BJ (cell line): ENCODE data around the gene GDF15. TPM values are rescaled to one million over a fixed set of nuclear protein-coding genes. Genes with fewer than 3 reads are reported as not detected.

Experiments
- CTCF ChIA-PET: fragments of 350-600 bp; formaldehyde crosslinking; extraction: SDS; loops from one replicate; lab custom pipeline; 2021; ENCODE audit warnings: antibody characterized with exemption, inconsistent platforms; lab: Yijun Ruan, JAX
- POLR2A ChIA-PET: fragments of 300-600 bp; sonication (Branson Sonifier 250); formaldehyde crosslinking; extraction: SDS; loops from one replicate; lab custom pipeline; 2021; ENCODE audit warnings: antibody characterized with exemption; lab: Charles Lee
- DNase-seq: peaks from one replicate; pipeline ENCODE4 v3.0.0-alpha.2; 2011; ENCODE audit warnings: low read depth
- H3K27me3 ChIP-seq: 2 replicates; pipeline ENCODE4 v1.6.0; 2011; ENCODE audit warnings: low read length; ENCODE audit not compliant: control insufficient read depth, insufficient read depth
- H3K36me3 ChIP-seq: 2 replicates; pipeline ENCODE4 v1.5.1; 2011; ENCODE audit warnings: low read length; ENCODE audit not compliant: control insufficient read depth, insufficient read depth
- H3K4me3 ChIP-seq: 2 replicates; pipeline ENCODE4 v1.5.1; 2011; ENCODE audit warnings: low read depth, mild to moderate bottlenecking, control low read depth, low read length
- polyA plus RNA-seq: library from polyadenylated mRNA; depleted of rRNA; stranded (reverse); fragments of >200 nt; gene quantifications from 2 replicates; pipeline ENCODE4 v1.2.3, GENCODE V29; 2011
- TF ChIP-seq, protein P1 (sequence below): IDR thresholded peaks from 2 replicates; pipeline ENCODE4 v1.5.1; 2011; ENCODE audit warnings: low read depth, mild to moderate bottlenecking, control low read depth, inconsistent platforms, low read length, moderate library complexity; ENCODE audit not compliant: insufficient read depth

The GDF15 gene
- polyA plus RNA-seq, 1 experiment, result 30.8 TPM

DNA sequence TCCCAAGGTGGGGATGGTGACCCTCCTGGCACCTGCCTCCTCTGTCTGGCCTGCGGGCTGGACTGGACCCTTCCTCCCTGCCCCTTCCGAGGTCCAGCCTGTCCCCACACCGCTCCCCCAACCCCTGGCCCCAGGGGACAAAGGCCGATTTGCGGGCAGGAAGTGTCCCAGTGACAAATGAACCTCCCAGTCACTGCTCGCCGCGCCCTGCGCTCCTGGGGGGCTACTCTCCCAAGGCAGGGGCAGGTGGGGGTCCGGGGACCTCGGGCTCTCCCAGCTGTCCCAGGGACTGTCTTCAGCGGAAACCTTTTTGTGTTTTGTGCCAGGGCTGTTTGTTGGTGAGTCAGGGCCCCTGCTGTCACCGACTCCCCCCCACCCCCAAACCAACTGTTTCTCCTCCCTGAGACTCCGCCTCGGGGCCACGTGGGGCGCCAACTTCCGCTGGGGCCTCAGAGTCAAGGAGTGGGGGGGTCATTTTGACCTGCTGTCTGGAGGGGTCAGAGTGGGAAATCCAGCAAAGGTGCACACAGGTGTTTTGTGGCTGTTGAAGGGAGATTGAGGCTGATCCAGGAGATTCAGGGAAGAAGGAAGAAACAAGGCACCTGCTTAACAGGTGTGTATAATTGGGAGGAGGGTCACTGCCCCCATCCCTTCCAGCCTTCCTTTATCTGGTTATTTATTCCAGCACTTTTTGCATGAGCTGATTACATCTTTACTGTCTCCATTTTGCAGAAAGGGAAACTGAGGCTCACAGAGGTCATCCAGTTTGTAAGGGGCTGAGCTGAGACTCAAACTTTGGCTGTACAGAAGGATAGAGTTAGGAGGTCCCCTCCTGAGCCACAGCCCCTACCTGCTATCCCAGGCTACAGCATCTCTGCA, 44.7 kb upstream of the GDF15 start:
- peak overlapping the region; percentile 83 for H3K4me3 ChIP-seq
- no peak for DNase-seq
- CTCF ChIA-PET, result interaction anchor here (0.6 to 5.0 kb wide), 4 partner anchors 9 to 120 kb away, joined by 3 to 25 read pairs (median 6); no protein-coding TSS in a partner anchor
- no peaks in the 10 kb centered on the region; the same call in 1 of the 2 replicates for H3K27me3 ChIP-seq
- POLR2A ChIA-PET, result no interaction called here
- TF ChIP-seq, protein P1, sequence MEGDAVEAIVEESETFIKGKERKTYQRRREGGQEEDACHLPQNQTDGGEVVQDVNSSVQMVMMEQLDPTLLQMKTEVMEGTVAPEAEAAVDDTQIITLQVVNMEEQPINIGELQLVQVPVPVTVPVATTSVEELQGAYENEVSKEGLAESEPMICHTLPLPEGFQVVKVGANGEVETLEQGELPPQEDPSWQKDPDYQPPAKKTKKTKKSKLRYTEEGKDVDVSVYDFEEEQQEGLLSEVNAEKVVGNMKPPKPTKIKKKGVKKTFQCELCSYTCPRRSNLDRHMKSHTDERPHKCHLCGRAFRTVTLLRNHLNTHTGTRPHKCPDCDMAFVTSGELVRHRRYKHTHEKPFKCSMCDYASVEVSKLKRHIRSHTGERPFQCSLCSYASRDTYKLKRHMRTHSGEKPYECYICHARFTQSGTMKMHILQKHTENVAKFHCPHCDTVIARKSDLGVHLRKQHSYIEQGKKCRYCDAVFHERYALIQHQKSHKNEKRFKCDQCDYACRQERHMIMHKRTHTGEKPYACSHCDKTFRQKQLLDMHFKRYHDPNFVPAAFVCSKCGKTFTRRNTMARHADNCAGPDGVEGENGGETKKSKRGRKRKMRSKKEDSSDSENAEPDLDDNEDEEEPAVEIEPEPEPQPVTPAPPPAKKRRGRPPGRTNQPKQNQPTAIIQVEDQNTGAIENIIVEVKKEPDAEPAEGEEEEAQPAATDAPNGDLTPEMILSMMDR, result peak; percentile 23
- H3K36me3 ChIP-seq, result peaks cover 4% of the 10 kb centered on the region

DNA sequence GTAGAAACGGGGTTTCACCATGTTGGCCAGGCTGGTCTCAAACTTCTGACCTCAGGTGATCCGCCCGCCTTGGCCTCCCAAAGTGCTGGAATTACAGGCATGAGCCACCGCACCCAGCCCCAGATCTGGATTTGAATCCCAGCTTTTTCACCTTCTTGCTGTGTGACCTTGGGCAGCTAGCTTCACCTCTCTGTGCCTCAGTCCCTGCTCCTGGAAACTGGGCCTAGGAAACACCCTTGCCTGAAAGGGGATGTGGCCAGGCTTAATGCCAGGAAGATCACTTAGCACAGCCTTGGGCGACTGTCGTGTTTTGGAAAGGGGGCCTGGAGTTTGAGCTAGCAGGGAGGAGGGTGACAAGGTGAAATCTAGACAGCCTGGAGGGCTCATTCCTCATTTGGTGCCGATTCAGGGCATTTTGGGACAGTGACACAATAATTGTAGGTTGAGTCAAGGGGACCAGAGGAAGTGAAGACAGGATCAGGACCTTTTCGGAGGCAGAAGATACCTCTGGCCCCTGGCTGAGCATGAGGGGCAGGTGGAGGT, 43.8 kb upstream of the GDF15 start:
- Histone ChIP-seq H3K27me3 (no peaks in the 10 kb centered on the region), H3K4me3 (no peak overlapping the region), H3K36me3 (peaks cover 4% of the 10 kb centered on the region)
- DNase-seq, result no peak
- TF ChIP-seq, protein P1, result no peak
- ChIA-PET POLR2A (no interaction called here), CTCF (interaction anchor here (0.7 to 8.6 kb wide), 7 partner anchors 8 to 229 kb away, joined by 3 to 126 read pairs (median 6); partner anchors contain the start of gene UBA52)

DNA sequence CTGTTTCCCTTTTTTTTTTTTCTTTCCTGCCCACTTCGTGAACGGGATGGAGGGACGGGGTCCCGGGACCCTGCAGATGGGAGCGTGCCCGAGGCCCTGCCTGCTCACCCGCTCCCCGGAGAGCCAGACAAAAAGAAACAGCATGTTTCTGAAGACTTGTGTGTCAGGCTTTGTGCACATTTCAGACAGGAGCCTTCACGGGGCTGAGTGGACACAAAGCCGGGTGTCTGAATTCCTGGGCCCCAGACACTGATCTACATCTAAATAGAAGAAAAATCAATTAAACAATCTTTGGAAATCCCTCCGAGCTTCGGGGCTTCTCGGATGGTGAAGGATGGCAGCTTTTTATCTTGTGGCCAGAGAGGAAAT, 41.4 kb upstream of the GDF15 start:
- no peak for DNase-seq
- Histone ChIP-seq H3K4me3 (no peak overlapping the region), H3K27me3 (no peaks in the 10 kb centered on the region), H3K36me3 (peaks cover 4% of the 10 kb centered on the region)
- TF ChIP-seq, protein P1, result no peak
- ChIA-PET CTCF (interaction anchor here (0.9 to 8.6 kb wide), 4 partner anchors 53 to 75 kb away, joined by 3 to 126 read pairs (median 3); partner anchors contain the start of gene LRRC25), POLR2A (no interaction called here)

DNA sequence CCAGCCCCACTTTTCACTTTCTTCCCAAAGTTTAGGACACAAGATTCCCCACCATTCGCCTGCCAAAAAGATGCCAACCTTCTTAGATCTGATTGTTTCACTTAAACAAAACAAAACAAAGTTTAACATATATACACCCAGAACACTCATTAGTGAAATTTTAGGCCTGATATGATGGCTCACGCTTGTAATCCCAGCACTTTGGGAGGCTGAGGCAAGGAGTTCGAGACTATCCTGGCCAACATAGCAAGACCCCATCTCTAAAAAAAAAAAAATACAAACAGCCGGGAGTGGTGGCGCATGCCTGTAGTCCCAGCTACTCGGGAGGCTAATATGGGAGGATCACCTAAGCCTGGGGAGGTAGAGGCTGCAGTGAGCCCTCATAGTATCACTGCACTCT, 40.7 kb upstream of the GDF15 start:
- peaks cover 4% of the 10 kb centered on the region for H3K36me3 ChIP-seq
- no peaks in the 10 kb centered on the region for H3K27me3 ChIP-seq
- DNase-seq, result no peak
- H3K4me3 ChIP-seq, result no peak overlapping the region
- POLR2A ChIA-PET, result no interaction called here
- CTCF ChIA-PET, result interaction anchor here (0.6 to 8.6 kb wide), 5 partner anchors 43 to 75 kb away, joined by 3 to 126 read pairs (median 3); partner anchors contain the start of gene LRRC25
- TF ChIP-seq, protein P1, result no peak

DNA sequence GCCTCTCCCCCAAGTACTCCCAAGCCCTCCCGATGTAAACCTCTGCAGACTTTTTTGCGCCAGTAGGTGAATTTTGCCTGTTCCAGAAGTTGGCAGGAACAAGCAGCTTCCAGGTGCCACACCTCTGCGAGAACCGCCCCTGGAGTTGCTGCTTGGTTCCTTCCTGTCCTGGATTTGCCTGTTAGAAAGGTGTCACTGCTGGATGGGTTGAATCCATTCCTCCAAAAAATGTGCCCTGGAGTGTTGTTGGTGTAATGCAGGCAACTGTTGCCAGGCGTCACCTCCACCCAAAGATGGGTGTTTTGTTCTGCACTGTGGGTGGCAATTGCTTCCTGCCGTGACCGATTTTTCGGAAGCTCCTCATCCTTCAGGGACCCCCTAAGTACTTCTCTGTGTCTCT, 39.9 kb upstream of the GDF15 start:
- ChIA-PET CTCF (interaction anchor here (0.6 to 8.6 kb wide), 3 partner anchors 42 to 73 kb away, joined by 3 to 126 read pairs (median 4); partner anchors contain the start of gene SSBP4), POLR2A (no interaction called here)
- no peak for DNase-seq
- H3K27me3 ChIP-seq, result no peaks in the 10 kb centered on the region
- H3K4me3 ChIP-seq, result no peak overlapping the region
- TF ChIP-seq, protein P1, result no peak
- H3K36me3 ChIP-seq, result peaks cover 4% of the 10 kb centered on the region
